HepG2 (cell line): Measurements from ENCODE around the gene TIGD6. TPM values are rescaled to one million over a fixed set of nuclear protein-coding genes. Genes with fewer than 3 reads are reported as not detected.

ENCODE experiments used
- ATAC-seq: fragments of 200-7000 bp; cut with Tn5 transposase; 3 replicates; pipeline ENCODE4 v1.9.1; 2020; ENCODE audit warnings: mild to moderate bottlenecking, moderate library complexity
- BruUV-seq: library from RNA; stranded (reverse); fragments of 400-500 nt; replicated peaks from 2 replicates; lab custom pipeline; 2021; lab: Mats Ljungman, UMichigan
- CTCF ChIA-PET: fragments of 300-600 bp; formaldehyde crosslinking; extraction: SDS; loops from one replicate; lab custom pipeline; 2021; ENCODE audit warnings: low total read pairs, inconsistent platforms, low intra/inter-chr PET ratio; lab: Yijun Ruan, JAX
- POLR2A ChIA-PET: fragments of 350-600 bp; sonication (Branson Sonifier 250); formaldehyde crosslinking; loops from one replicate; lab custom pipeline; 2020; ENCODE audit warnings: antibody characterized with exemption, inconsistent platforms; lab: Yijun Ruan, JAX
- DNase-seq: peaks from one replicate; pipeline ENCODE4 v3.0.0-alpha.2; 2015; ENCODE audit warnings: low spot score
- FAIRE-seq: peaks from 3 replicates; lab custom pipeline; 2011; peaks lifted over from hg19 to GRCh38; lab: Jason Lieb, UNC
- H2AFZ ChIP-seq: one replicate; pipeline ENCODE4 v1.6.1; 2011; ENCODE audit warnings: low read length, inconsistent platforms
- H3K27ac ChIP-seq: fragments of 300-600 bp; 3 replicates; pipeline ENCODE4 v1.8.0; 2011; ENCODE audit warnings: mixed run types, mild to moderate bottlenecking, mixed read lengths, low read length, inconsistent platforms; ENCODE audit not compliant: insufficient read depth; ENCODE audit errors: extremely low read length
- H3K27me3 ChIP-seq, 2 experiments: fragments of 200-600 bp in 1 of 2; 2 replicates in 1 of 2; 3 replicates in 1 of 2; pipeline versions ENCODE4 v1.6.0 to v1.8.0; 2011; ENCODE audit warnings: low read length in 2 of 2, mild to moderate bottlenecking in 2 of 2, moderate library complexity in 2 of 2, inconsistent platforms in 1 of 2; ENCODE audit not compliant: insufficient read depth in 2 of 2, control insufficient read depth in 1 of 2
- H3K36me3 ChIP-seq, 2 experiments: fragments of 200-600 bp in 1 of 2; replicated peaks in 1 of 2; 2 replicates in 1 of 2; 3 replicates in 1 of 2; pipeline versions ENCODE4 v1.5.1 to v1.8.0; 2011; ENCODE audit warnings: low read length in 2 of 2, inconsistent platforms in 1 of 2; ENCODE audit not compliant: insufficient read depth in 2 of 2, control insufficient read depth in 1 of 2
- H3K4me1 ChIP-seq: 2 replicates; pipeline ENCODE4 v1.5.1; 2012; ENCODE audit warnings: low read length, inconsistent platforms; ENCODE audit not compliant: insufficient read depth
- H3K4me2 ChIP-seq: 2 replicates; pipeline ENCODE4 v1.6.0; 2011; ENCODE audit warnings: low read depth, low read length, inconsistent platforms
- H3K4me3 ChIP-seq, 3 experiments: fragments of 200-600 bp in 1 of 3; sonication (generic), shearing (Covaris generic) in 1 of 3; replicated peaks in 1 of 3; 2 replicates each; pipeline ENCODE4 v1.5.1; 2011 to 2016; ENCODE audit warnings: low read length in 3 of 3, inconsistent platforms in 2 of 3, low read depth in 2 of 3, mild to moderate bottlenecking in 2 of 3, control low read depth in 1 of 3, mixed read lengths in 1 of 3; ENCODE audit not compliant: insufficient read depth in 1 of 3
- H3K79me2 ChIP-seq: one replicate; pipeline ENCODE4 v1.6.1; 2011; ENCODE audit warnings: low read length, inconsistent platforms; ENCODE audit not compliant: insufficient read depth
- H3K9ac ChIP-seq: 2 replicates; pipeline ENCODE4 v1.6.0; 2011; ENCODE audit warnings: mild to moderate bottlenecking, low read depth, low read length, inconsistent platforms; ENCODE audit not compliant: insufficient read depth
- H3K9me3 ChIP-seq: 2 replicates; pipeline ENCODE4 v1.5.1; 2012; ENCODE audit warnings: mild to moderate bottlenecking, low read length
- H4K20me1 ChIP-seq: 2 replicates; pipeline ENCODE4 v1.6.0; 2011; ENCODE audit warnings: inconsistent platforms, mild to moderate bottlenecking, low read length, moderate library complexity; ENCODE audit not compliant: insufficient read depth
- BRD4 ChIP-seq: sonication (generic); formaldehyde crosslinking; IDR thresholded peaks from 2 replicates; pipeline ENCODE4 v1.4.0; 2020; ENCODE audit warnings: missing genetic modification reagents
- FOXK2 ChIP-seq: fragments of 450-650 bp; IDR thresholded peaks from 2 replicates; pipeline ENCODE4 v1.6.1; 2016
- HNF1A ChIP-seq, 2 experiments: sonication (generic) in 1 of 2; formaldehyde crosslinking in 1 of 2; IDR thresholded peaks; 2 replicates each; pipeline versions ENCODE4 v1.4.0 to v1.6.1; 2016 to 2020; ENCODE audit warnings: borderline replicate concordance in 1 of 2, low read depth in 1 of 2, mild to moderate bottlenecking in 1 of 2, missing genetic modification reagents in 1 of 2
- LBX2 ChIP-seq: sonication (generic); formaldehyde crosslinking; IDR thresholded peaks from 2 replicates; pipeline ENCODE4 v1.5.0; 2020; ENCODE audit warnings: missing genetic modification reagents, mild to moderate bottlenecking, borderline replicate concordance
- MEF2D ChIP-seq: sonication (generic); formaldehyde crosslinking; IDR thresholded peaks from 2 replicates; pipeline ENCODE4 v1.5.1; 2020; ENCODE audit warnings: mild to moderate bottlenecking, missing genetic modification reagents
- SKI ChIP-seq: fragments of 450-650 bp; IDR thresholded peaks from one replicate; pipeline ENCODE4 v1.6.1; 2018; ENCODE audit warnings: mild to moderate bottlenecking; ENCODE audit not compliant: partially characterized antibody
- SMYD3 ChIP-seq: sonication (generic); formaldehyde crosslinking; IDR thresholded peaks from 2 replicates; pipeline ENCODE4 v1.8.1; 2023; ENCODE audit warnings: mild to moderate bottlenecking, missing genetic modification reagents
- THAP8 ChIP-seq: sonication (generic); formaldehyde crosslinking; IDR thresholded peaks from 2 replicates; pipeline ENCODE4 v1.5.1; 2020; ENCODE audit warnings: missing genetic modification reagents, mild to moderate bottlenecking, borderline replicate concordance
- ZBTB2 ChIP-seq: sonication (generic); formaldehyde crosslinking; IDR thresholded peaks from 2 replicates; pipeline ENCODE4 v1.8.0; 2022; ENCODE audit warnings: low read depth, missing genetic modification reagents
- ZBTB46 ChIP-seq: sonication (generic); formaldehyde crosslinking; IDR thresholded peaks from 2 replicates; pipeline ENCODE4 v1.4.0; 2020; ENCODE audit warnings: mild to moderate bottlenecking, missing genetic modification reagents, borderline replicate concordance
- ZEB1 ChIP-seq: IDR thresholded peaks from 2 replicates; pipeline ENCODE4 v1.6.1; 2012; ENCODE audit warnings: mild to moderate bottlenecking, low read depth, inconsistent platforms; ENCODE audit not compliant: insufficient replicate concordance
- ZIK1 ChIP-seq: sonication (generic); formaldehyde crosslinking; IDR thresholded peaks from 2 replicates; pipeline ENCODE4 v1.5.0; 2020; ENCODE audit warnings: mild to moderate bottlenecking, low read depth, missing genetic modification reagents, borderline replicate concordance
- ZNF101 ChIP-seq: sonication (generic); formaldehyde crosslinking; IDR thresholded peaks from 2 replicates; pipeline ENCODE4 v1.4.0; 2020; ENCODE audit warnings: mild to moderate bottlenecking, low read depth, missing genetic modification reagents, borderline replicate concordance
- ZNF740 ChIP-seq: sonication (generic); formaldehyde crosslinking; IDR thresholded peaks from 2 replicates; pipeline ENCODE4 v1.4.0; 2020; ENCODE audit warnings: missing genetic modification reagents
- ZNF761 ChIP-seq: sonication (generic); formaldehyde crosslinking; conservative IDR thresholded peaks from 2 replicates; pipeline ENCODE4 v1.4.0; 2020; ENCODE audit warnings: mild to moderate bottlenecking, missing genetic modification reagents
- WGBS: methylation state at CpG from one replicate; pipeline ENCODE4 v1.1.6; 2017; ENCODE audit warnings: low lambda C conversion rate; 5-methylcytosine and 5-hydroxymethylcytosine counted together
- in situ Hi-C: cut with HindIII; loops from 2 replicates; pipeline ENCODE4 v1.10.0; 2017; ENCODE audit warnings: low pct_unique_long_range_greater_than_20kb; ENCODE audit not compliant: extremely low pct_ligation_motif_present
- intact Hi-C: fragments of 100-400 bp; cut with micrococcal nuclease; formaldehyde crosslinking; loops from one replicate; pipeline ENCODE4 v1.10.0; 2022; ENCODE audit not compliant: unreplicated experiment
- polyA plus RNA-seq, 8 experiments: library from polyadenylated mRNA; depleted of rRNA in 3 of 8; stranded (reverse) in 7 of 8; unstranded in 1 of 8; fragments of >200 nt; fragmentation: Illumina TruSeq in 4 of 8; extraction: Trizol in 4 of 8; gene quantifications; 2 replicates each; pipeline versions ENCODE4 v1.2.1 to v1.2.3, GENCODE V29; 2011 to 2016; ENCODE audit warnings: low read depth in 4 of 8, missing spikeins in 1 of 8, mixed read lengths in 1 of 8; ENCODE audit not compliant: insufficient read depth in 1 of 8
- total RNA-seq, 5 experiments: library from RNA; depleted of rRNA; stranded (reverse); fragments of >200 nt; fragmentation: Illumina TruSeq; extraction: Trizol; gene quantifications; 2 replicates each; pipeline ENCODE4 v1.2.3, GENCODE V29; 2016; ENCODE audit warnings: low read depth in 1 of 5

The TIGD6 gene
- total and polyA plus RNA-seq, 2 of the 13 experiments (the other 11 are each of a cell fraction or from before 2014, with no cell fraction given): 2.1 to 2.9 TPM

GRCh38 chr5:149957855-149958254, 42.6 kb downstream of the TIGD6 start (continued):
- TF ChIP-seq HNF1A (IDR thresholded peaks at IDR 0.05; ENCODE audit: low read depth) (no peak), HNF1A (CRISPR knock-in tag; IDR thresholded peaks at IDR 0.05; ENCODE audit: borderline replicate concordance) (no peak), THAP8 (no peak), ZIK1 (CRISPR knock-in tag) (no peak), SMYD3 (no peak), FOXK2 (no peak), ZEB1 (peak; percentile 32), ZNF761 (CRISPR knock-in tag) (no peak)

- H2AFZ ChIP-seq: no peak overlapping the region
- POLR2A ChIA-PET: no interaction called here
- H3K9ac ChIP-seq: no peak overlapping the region
- peaks cover 48% of the 10 kb centered on the region for H3K4me1 ChIP-seq
- CTCF ChIA-PET: no interaction called here
- ATAC-seq (no peak), FAIRE-seq (no peak), DNase-seq (no peak)
- H3K27me3 ChIP-seq: 0 out of 5 replicates have a peak, but pooled peaks cover 0 to 1% of the 10 kb centered on the region in 2 experiments
- no peaks in the 10 kb centered on the region for H4K20me1 ChIP-seq
- no peak overlapping the region for H3K4me3 ChIP-seq
- intact Hi-C loops (no loop called here), in situ Hi-C loops (no loop called here)
- no peaks in the 10 kb centered on the region for H3K79me2 ChIP-seq
- no peaks in the 10 kb centered on the region for H3K9me3 ChIP-seq
- 41% methylated on average over 5 of the region's 5 CpGs for WGBS
- no TSS peak for BruUV-seq
- H3K36me3 ChIP-seq: no peaks in the 10 kb centered on the region
- no peak overlapping the region for H3K27ac ChIP-seq
- no peak overlapping the region for H3K4me2 ChIP-seq
- TF ChIP-seq ZBTB46 (CRISPR knock-in tag): no peak
- no peak for TF ChIP-seq MEF2D (CRISPR knock-in tag)
- no peak for TF ChIP-seq LBX2 (CRISPR knock-in tag)
- TF ChIP-seq ZBTB2 (CRISPR knock-in tag): no peak
- TF ChIP-seq ZNF101: no peak
- no peak for TF ChIP-seq BRD4 (CRISPR knock-in tag)
- TF ChIP-seq SKI: no peak
- TF ChIP-seq ZNF740: no peak
These were observed 43.8 kb downstream of the TIGD6 start for GRCh38 chr5:149956685-149957084.
